ENCODE results near the gene NCK2. TPM values are rescaled to one million over a fixed set of nuclear protein-coding genes. Genes with fewer than 3 reads are reported as not detected.
"Not testable (repeated sequence)": the region's sequence is repeated elsewhere in the genome, so short reads cannot be mapped to it uniquely, and the experiment has no call there.

Gene NCK2
- total RNA-seq, 1 donor from 2014 or later: 51.1 TPM

GRCh38 chr2:105756865-105757264 is 12.2 kb downstream of the NCK2 start:
- not testable (repeated sequence) for DNase-seq

DNA sequence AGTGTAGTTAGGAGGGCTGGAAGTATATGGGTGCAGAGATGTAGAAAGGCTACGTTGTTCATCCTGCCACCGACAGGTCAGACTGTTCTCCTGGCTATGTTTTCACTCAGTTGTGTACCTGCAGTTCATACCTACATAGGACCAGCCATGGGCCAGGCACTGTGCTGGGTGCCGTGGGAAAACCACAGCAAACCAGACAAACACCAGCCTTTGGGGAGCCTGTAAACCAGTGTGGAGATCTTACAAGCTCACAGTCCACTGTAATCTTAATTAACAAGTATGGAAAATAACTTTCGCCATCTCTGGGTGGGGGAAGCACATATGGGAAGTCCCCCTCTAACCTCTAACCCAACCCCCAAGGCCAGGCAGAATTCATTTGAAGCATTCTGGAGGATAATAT is 12.7 kb downstream of the NCK2 start:
- no peak for DNase-seq

DNA sequence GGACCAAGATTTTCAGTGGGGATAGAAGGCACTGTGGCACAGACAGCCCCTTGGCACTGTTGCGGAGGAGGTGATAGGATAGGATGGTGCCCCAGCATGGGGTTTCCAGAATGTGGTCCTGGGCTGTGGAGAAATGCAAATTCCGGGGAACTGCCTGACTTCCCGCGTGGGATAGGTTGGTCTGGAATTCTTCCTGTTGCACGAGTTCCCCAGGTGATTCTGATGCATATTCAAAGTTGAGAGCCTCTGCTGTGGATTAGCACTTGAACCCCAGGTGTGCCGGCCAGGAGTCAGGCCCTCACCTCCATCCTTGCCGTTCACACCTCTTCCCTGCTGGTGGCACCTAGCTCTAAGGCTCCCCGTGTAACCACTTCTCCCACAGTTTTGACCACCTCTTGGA is 15.5 kb downstream of the NCK2 start:
- DNase-seq: no peak

DNA sequence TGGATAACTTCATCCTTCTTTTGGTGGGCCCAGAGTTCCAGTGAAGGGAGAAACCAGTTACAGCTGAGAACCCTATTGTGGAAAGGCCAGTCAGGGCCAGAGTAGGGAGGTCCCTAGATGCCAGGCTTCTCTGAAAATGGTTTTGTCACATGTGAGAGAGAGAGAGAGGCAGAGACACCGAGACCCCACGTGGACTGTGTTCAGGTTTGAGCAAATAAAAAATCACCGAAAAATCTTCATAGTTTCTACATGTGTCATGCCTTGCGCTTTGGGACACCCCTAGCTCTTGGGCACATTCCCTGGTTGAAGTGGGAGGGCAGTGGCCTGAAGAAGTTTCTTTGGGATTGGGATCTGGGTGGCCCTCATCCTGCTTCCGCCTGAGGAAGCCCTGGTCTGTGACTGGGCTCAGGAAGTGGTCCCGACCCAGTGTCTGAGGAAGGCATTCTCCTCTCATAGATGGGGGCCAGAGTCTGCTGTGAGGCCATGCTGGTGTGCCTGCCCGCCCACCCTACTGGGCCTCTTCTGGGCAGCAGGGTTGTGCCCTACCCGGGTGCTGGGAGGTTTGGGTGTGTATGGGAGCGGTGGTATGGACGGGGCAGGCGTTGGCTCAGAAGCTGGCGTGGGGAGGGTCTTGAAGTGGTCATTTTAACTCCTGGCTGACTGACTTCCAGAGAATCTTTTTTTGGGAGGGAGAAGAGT is 16.1 kb downstream of the NCK2 start:
- DNase-seq: no peak

GRCh38 chr2:105761931-105762515 is 17.3 kb downstream of the NCK2 start:
- peak; percentile 49 for DNase-seq

DNA sequence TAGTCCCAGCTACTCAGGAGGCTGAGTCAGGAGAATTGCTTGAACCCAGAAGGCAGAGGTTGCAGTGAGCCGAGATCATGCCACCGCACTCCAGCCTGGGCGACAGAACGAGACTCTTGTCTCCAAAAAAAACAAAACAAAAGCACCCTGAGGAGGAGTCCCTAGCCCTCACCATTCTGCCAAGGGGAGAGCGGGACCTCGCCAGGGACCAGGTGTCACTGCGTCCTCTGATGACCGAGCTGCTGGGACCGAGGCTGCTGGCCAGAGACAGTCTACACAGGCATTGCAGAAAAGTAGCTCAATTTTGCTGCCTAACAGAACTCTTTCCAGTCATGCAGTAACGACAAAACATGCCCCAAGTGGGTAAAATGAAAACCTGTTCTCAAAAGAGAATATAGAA is 18.4 kb downstream of the NCK2 start:
- DNase-seq: no peak

GRCh38 chr2:105764059-105764458 is 19.3 kb downstream of the NCK2 start:
- DNase-seq: no peak

DNA sequence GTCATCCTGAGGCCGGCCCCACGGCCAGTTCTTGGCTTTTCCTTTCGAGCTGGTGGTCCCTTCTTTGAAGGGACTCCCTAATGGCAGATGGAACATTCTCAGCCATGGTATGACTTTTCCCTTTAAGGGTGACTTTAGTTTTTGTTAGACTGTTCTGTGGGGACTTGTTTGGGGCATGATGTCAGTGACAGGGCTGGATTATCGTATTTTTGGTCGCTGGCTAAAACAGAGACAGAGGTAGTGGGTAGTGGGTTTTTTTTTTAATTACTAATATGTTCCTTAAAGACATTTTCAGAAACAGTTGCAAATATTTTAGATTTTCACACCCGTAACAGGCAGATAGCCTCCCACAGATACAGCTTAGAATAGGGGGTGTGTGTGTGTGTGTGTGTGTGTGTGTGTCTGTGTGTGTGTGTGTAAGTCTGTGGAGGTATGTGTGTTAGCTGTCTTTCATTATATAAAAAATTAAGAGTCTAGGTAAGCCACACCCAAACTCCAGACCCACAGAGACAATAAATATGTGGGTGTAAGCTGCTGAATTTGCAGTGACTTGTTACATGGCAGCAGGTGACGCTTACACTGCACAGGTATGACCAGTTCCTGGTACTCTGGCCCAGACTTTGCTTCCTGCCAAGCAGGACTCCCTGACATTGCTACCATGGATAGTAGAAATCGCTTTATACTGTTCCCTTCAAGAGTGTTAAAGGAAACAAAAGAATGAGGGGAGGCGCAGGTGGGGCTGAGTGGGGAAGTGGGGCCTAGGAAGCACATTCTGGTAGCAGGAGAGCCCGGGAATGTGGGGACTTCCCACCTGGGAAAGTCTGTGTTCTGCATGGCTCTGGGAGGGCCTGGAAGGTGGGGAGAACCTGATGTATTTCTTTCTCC is 20.9 kb downstream of the NCK2 start:
- DNase-seq: no peak

DNA sequence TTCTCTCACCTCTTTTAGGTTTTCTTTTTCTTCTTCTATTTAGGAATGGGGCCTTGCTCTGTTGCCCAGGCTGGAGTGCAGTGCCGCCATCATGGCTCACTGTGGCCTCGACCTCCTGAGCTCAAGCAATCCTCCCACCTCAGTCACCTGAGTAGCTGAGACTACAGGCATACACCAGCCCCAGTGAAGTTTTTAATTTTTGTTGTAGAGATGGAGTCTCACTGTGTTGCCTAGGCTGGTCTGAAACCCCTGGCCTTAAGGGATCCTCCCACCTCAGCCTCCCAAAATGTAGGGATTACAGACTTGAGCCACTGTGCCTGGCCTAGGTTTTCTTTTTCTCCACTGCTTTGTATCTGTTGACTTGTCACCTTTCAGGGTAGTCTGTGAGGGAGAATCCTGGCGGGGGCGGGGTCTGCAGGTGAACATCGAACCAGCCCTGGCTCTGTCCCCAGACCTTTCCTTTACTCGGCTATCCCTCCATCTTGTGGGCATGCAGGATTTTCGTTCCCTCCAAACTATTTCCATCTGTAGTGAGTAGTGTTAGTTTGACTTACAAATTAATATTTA is 21.7 kb downstream of the NCK2 start:
- no peak for DNase-seq

GRCh38 chr2:105768176-105768575 is 23.5 kb downstream of the NCK2 start:
- no peak for DNase-seq

DNA sequence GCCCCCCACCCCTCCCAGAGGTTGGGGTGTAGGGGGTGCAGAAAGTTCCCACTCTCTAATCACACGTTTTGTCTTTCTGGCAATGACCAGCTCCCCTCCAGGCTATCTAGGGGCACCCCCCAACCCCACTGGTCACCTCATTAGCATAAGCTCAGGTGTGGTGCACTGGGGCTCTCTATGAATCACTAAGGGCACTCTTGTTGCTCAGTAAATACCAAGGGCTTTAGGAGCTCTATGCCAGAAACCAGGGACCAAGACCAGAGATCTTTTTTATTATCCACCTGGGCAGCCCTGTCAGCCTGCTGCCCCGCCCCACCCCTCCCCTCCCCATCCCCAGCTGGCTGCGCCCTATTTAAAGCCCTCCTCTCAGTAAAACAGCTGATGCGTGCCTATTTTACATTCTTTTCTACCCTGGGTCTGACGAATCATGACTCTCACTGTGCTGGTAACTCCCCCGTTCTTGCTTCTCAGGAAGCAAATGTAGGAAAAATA is 24.3 kb downstream of the NCK2 start:
- DNase-seq: no peak

DNA sequence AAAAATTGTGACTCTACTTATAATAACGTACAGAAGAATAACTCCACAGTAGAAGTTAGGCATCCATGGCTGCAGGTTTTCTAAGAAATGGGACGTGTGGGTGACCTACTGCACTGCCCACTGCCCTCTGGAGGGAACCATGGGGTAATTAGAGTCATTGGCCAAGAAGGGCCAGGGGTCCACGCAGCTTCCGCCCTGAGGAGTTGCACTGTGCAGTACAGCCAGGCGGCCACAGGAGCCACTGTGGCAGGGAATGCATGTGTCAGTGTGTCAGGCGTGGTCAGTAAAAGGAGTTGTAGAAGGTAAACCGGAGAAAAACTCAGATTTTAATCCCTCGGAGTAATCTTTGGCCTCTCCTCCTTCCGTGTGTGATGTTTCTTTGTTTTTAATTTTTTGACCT is 24.8 kb downstream of the NCK2 start:
- no peak for DNase-seq

DNA sequence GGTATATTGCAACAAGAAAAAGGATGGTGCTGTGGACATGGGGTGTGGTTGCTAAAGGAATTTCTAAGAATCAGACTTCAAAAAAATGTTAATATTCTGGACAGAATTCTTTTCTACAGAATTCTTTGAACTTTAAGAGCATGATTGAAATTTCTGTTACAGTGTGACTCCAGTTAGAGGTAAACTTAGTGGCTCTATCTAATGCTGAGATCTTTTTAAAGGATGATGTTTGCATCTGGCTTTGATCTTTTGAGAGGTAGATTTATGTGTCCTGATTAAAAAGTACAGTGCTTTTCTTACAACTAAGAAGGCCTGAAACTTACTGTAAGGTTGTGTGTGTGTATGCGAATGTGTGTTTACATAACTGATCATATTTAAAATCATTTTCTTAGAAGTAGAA is 25.4 kb downstream of the NCK2 start:
- no peak for DNase-seq

- not testable (repeated sequence) for DNase-seq
These were observed 26.6 kb downstream of the NCK2 start for GRCh38 chr2:105771291-105771690.

DNA sequence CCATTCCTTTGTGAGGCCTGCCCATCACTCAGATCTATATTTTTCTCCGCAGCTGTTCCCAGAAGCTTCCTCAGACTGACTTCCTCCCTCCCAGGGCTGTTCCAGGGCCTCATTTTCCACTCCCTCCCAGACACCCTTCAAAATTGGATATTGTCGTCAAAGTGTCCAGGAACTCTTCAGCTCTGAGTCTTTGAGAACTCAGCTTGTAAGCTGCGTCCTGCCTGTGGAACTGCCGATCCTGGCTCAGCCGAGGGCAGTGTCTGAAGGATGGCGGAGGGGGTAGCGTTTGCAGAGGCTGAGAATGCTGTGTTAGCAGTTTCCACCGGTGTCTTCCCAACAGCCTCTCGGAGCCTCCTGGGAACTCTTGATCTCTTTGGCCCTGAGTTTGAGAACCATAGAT is 27.1 kb downstream of the NCK2 start:
- peak; percentile 32 for DNase-seq

DNA sequence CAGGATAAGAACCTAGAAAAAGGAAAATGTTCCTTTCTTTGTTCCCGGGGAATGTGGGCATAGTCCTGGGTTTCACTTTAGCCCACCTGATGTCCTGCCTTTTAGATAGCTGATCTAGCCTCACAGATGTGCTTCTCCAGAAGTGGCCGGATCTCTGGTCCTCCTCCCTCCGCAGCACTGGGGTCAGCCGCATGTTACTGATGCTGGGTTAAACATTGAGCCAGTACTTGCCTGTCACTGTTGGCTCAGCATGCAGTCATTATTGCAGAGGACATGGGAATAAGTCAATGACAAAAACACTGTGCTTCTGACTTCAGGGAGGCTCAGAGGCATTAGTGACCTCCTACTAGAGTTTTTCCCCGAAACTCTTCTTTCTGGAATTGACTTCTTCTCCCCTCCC is 27.6 kb downstream of the NCK2 start:
- DNase-seq: no peak

DNA sequence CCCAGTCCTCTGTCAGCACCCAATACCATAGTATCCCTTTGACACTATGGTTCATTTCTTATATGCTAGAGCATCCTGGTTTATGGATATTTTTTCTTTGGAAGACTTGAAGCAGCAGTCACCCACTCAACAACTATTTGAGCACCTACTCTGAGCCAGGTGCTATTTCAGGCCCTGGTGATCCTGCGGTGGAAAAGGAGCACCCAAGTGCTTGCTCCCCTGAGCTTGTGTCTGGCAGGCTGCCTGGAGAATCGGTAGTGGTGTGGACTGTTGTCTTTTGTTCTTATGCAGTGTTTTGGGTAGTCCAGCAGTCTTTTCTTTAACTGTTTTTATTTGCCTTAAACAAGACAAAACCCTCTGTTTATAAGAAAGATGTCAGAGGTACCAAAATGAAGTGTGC is 28.9 kb downstream of the NCK2 start:
- DNase-seq: no peak

GRCh38 chr2:105774781-105775337 is 30.1 kb downstream of the NCK2 start:
- no peak for DNase-seq

- DNase-seq: no peak
These were observed 31.3 kb downstream of the NCK2 start for GRCh38 chr2:105775809-105776559.

GRCh38 chr2:105776560-105776928 is 31.8 kb downstream of the NCK2 start:
- no peak for DNase-seq

- no peak for DNase-seq
These were observed 32.3 kb downstream of the NCK2 start for GRCh38 chr2:105777031-105777482.

- no peak for DNase-seq
These were observed 32.9 kb downstream of the NCK2 start for GRCh38 chr2:105777506-105778055.

Data from dermis blood vessel endothelial cell (primary cell).